GM21786 (cell line): Measurements from ENCODE around the gene ZNF473.
"Not testable (repeated sequence)": the region's sequence is repeated elsewhere in the genome, so short reads cannot be mapped to it uniquely, and the experiment has no call there.

Source experiments
- ATAC-seq: cut with Tn5 transposase; IDR thresholded peaks from one replicate; pipeline ENCODE4 v1.9.1; 2021; ENCODE audit not compliant: unreplicated experiment

The ZNF473 gene

DNA sequence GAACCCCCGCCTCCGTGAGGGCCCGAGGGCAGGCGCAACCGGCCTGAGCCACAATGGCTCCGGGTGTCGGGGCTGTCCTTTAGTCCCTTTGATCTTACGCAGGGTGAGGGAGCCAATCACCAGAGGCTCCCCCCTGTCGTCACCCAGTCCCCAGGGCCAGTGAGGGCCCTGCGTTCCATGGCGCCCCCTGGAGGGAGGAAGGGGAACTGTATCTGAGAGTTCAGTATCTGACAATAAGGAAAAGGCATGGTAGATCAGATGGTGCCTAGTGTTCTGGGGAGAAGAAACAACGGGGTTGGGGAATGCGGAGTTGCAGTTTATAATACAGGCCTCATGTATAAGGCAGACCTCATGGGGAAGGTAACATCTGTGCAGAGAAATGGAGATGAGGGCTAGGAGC is 72.1 kb downstream of the ZNF473 start:
- ATAC-seq: not testable (repeated sequence)

DNA sequence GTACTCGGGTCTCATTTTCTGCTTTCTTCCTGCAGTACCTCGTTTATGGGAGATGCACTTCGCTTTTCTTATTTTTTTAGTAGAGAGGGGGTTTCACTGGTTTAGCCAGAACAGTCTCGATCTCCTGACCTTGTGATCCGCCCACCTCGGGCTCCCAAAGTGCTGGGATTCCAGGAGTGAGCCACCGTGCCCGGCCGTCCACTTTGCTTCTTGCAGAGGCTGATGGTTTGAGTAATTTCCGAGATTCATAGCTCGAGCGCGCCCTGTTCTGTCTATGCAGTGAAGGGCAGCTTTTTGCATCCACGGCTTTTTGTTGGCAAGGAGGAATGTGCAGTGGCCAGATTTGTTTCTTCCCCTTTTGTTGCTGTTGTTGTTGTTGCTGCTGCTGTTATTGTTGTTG is 73.1 kb downstream of the ZNF473 start:
- ATAC-seq: not testable (repeated sequence)

DNA sequence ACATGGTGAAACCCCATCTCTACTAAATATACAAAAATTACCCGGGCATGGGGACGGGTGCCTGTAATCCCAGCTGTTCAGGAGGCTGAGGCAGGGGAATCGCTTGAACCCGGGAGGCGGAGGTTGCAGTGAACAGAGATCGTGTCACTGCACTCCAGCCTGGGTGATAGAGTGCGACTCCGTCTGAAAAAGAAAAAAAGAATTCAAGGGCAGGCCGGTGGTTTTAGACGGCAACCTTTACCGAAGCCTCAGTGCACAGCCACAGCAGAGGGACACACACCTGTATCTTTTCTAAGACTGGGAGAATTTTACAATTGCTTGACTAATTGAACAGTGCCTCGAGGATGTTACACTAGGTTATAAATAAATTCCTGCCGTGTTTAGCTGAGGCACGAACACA is 73.9 kb downstream of the ZNF473 start:
- not testable (repeated sequence) for ATAC-seq

DNA sequence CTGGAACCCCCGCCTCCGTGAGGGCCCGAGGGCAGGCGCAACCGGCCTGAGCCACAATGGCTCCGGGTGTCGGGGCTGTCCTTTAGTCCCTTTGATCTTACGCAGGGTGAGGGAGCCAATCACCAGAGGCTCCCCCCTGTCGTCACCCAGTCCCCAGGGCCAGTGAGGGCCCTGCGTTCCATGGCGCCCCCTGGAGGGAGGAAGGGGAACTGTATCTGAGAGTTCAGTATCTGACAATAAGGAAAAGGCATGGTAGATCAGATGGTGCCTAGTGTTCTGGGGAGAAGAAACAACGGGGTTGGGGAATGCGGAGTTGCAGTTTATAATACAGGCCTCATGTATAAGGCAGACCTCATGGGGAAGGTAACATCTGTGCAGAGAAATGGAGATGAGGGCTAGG is 75.1 kb downstream of the ZNF473 start:
- ATAC-seq: not testable (repeated sequence)
